NCI-H526 (cell line): ENCODE data around the gene CCL17.
"Not testable (repeated sequence)": the region's sequence is repeated elsewhere in the genome, so short reads cannot be mapped to it uniquely, and the experiment has no call there.

Source experiments
- DNase-seq, 2 experiments: peaks; one replicate each; lab custom pipeline; 2025; lab: John Stamatoyannopoulos, UW

Gene CCL17

GRCh38 chr16:57403965-57404817 is at the start of gene CCL17:
Gene CCL17 (plus strand): TSS chr16:57404767. CDS start chr16:57413933, 9,166 bp downstream.
- DNase-seq = no peak

GRCh38 chr16:57355898-57356414 is 48.6 kb upstream of the CCL17 start:
- DNase-seq = no peak

GRCh38 chr16:57356547-57356946 is 48.0 kb upstream of the CCL17 start:
- no peak for DNase-seq

GRCh38 chr16:57357330-57358085 is 47.1 kb upstream of the CCL17 start:
- no peak for DNase-seq

GRCh38 chr16:57358086-57358420 is 46.5 kb upstream of the CCL17 start:
- no peak for DNase-seq

GRCh38 chr16:57358527-57359095 is 46.0 kb upstream of the CCL17 start, which contains the start of gene CCL22:
Gene CCL22 (plus strand): TSS chr16:57358783. CDS start chr16:57358817, 34 bp downstream.
- no peak for DNase-seq

GRCh38 chr16:57360321-57360935 is 44.1 kb upstream of the CCL17 start:
- DNase-seq = no peak

GRCh38 chr16:57361404-57361803 is 43.2 kb upstream of the CCL17 start:
- DNase-seq = no peak

GRCh38 chr16:57364143-57364542 is 40.4 kb upstream of the CCL17 start:
- no peak for DNase-seq

- no peak for DNase-seq
Observed at GRCh38 chr16:57366544-57367040, 38.0 kb upstream of the CCL17 start.

GRCh38 chr16:57367116-57367752 is 37.3 kb upstream of the CCL17 start:
- no peak for DNase-seq

- no peak for DNase-seq
Observed at GRCh38 chr16:57371494-57372371, 32.8 kb upstream of the CCL17 start.

GRCh38 chr16:57372372-57373116 is 32.0 kb upstream of the CCL17 start, which contains the start of gene CX3CL1:
Gene CX3CL1 (plus strand): TSS chr16:57372490. CDS start chr16:57372569, 79 bp downstream.
- peak; percentile 41 to 67 for DNase-seq

GRCh38 chr16:57373117-57373947 is 31.2 kb upstream of the CCL17 start:
- peak; percentile 30 to 57 for DNase-seq

- DNase-seq = no peak
Observed at GRCh38 chr16:57374067-57374534, 30.5 kb upstream of the CCL17 start.

- not testable (repeated sequence) for DNase-seq
Observed at GRCh38 chr16:57374925-57375465, 29.6 kb upstream of the CCL17 start.

- no peak for DNase-seq
Observed at GRCh38 chr16:57376313-57376818, 28.2 kb upstream of the CCL17 start.
